ENCODE measurements around the gene GRID2. TPM values are rescaled to one million over a fixed set of nuclear protein-coding genes. Genes with fewer than 3 reads are reported as not detected.

The GRID2 gene
- polyA plus RNA-seq, 1 donor (not counting 4 experiments of a cell fraction or from before 2014, with no cell fraction given), result not detected

GRCh38 chr4:93261207-93261606 lies 957.4 kb downstream of the GRID2 start:
- H3K27ac ChIP-seq (ENCODE audit: control insufficient read depth, insufficient read depth, low read length), result no peak overlapping the region
- no peak for FAIRE-seq
- H3K27me3 ChIP-seq (ENCODE audit: control insufficient read depth, extremely low read depth, insufficient read depth, low read length), result no peaks in the 10 kb centered on the region
- H3K4me2 ChIP-seq (ENCODE audit: control insufficient read depth, extremely low read depth, insufficient read depth, low read depth, low read length), result no peak overlapping the region
- no peaks in the 10 kb centered on the region for H3K36me3 ChIP-seq (ENCODE audit: control insufficient read depth in 2 of 2, extremely low read depth in 1 of 2, insufficient read depth in 2 of 2, low read length in 2 of 2)
- no peak for TF ChIP-seq EZH2 (IDR thresholded peaks at IDR 0.05; ENCODE audit: low read length)
- no peak for TF ChIP-seq CTCF (optimal IDR thresholded peaks at IDR 0.05 in 1 of 3, IDR thresholded peaks at IDR 0.05 in 1 of 3, conservative IDR thresholded peaks at IDR 0.05 in 1 of 3; ENCODE audit: extremely low read depth in 1 of 3, insufficient read depth in 2 of 3, low read length in 3 of 3)
- no peak overlapping the region for H3K9ac ChIP-seq (ENCODE audit: control insufficient read depth, extremely low read depth, insufficient read depth, low read length)
- no peaks in the 10 kb centered on the region for H3K9me1 ChIP-seq (ENCODE audit: control insufficient read depth, extremely low read depth, insufficient read depth, low read length)
- H3K4me3 ChIP-seq (ENCODE audit: control insufficient read depth in 2 of 3, extremely low read depth in 1 of 3, insufficient read depth in 2 of 3, low read depth in 1 of 3, low read length in 3 of 3), result no peak overlapping the region
- H3K9me3 ChIP-seq (ENCODE audit: control insufficient read depth, low read depth, low read length), result no peaks in the 10 kb centered on the region
- no peaks in the 10 kb centered on the region for H3K4me1 ChIP-seq (ENCODE audit: control insufficient read depth, extremely low read depth, insufficient read depth, low read length)
- no peaks in the 10 kb centered on the region for H3K79me2 ChIP-seq (ENCODE audit: control insufficient read depth, insufficient read depth, low read length)
- DNase-seq (ENCODE audit: low read depth, low spot score), result no peak
- H4K20me1 ChIP-seq (ENCODE audit: control insufficient read depth, extremely low read depth, insufficient read depth, low read length), result no peaks in the 10 kb centered on the region
- dilution Hi-C loops (cut with MboI; ENCODE audit: extremely low pct_ligation_motif_present, low sequenced_read_pairs), result no loop called here
- H2AFZ ChIP-seq (ENCODE audit: control insufficient read depth, low read length), result no peak overlapping the region

DNA sequence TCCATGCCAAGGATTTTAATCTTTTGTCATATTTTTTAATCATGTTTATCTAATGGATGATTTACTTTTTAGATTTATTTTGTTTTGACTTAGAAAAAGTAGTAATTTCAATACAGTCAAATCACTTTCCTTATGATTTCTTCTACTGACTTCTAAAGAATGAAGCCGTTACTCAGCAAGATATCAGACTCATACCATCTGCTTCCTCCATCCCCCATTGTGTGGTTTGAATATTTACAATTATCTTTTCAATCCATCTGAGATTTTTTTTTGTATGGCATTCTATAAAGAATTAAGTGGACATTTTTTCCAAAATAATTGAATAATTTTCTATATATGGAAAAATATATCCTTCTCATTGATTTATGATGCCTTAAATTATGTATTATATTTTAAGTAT lies 959.4 kb downstream of the GRID2 start:
- no peaks in the 10 kb centered on the region for H4K20me1 ChIP-seq (ENCODE audit: control insufficient read depth, extremely low read depth, insufficient read depth, low read length)
- H3K9me1 ChIP-seq (ENCODE audit: control insufficient read depth, extremely low read depth, insufficient read depth, low read length), result no peaks in the 10 kb centered on the region
- no peak overlapping the region for H3K9ac ChIP-seq (ENCODE audit: control insufficient read depth, extremely low read depth, insufficient read depth, low read length)
- no peaks in the 10 kb centered on the region for H3K9me3 ChIP-seq (ENCODE audit: control insufficient read depth, low read depth, low read length)
- H3K79me2 ChIP-seq (ENCODE audit: control insufficient read depth, insufficient read depth, low read length), result no peaks in the 10 kb centered on the region
- no peaks in the 10 kb centered on the region for H3K36me3 ChIP-seq (ENCODE audit: control insufficient read depth in 2 of 2, extremely low read depth in 1 of 2, insufficient read depth in 2 of 2, low read length in 2 of 2)
- H3K27ac ChIP-seq (ENCODE audit: control insufficient read depth, insufficient read depth, low read length), result no peak overlapping the region
- H3K4me3 ChIP-seq (ENCODE audit: control insufficient read depth in 2 of 3, extremely low read depth in 1 of 3, insufficient read depth in 2 of 3, low read depth in 1 of 3, low read length in 3 of 3), result no peak overlapping the region
- H2AFZ ChIP-seq (ENCODE audit: control insufficient read depth, low read length), result no peak overlapping the region
- dilution Hi-C loops (cut with MboI; ENCODE audit: extremely low pct_ligation_motif_present, low sequenced_read_pairs), result no loop called here
- H3K27me3 ChIP-seq (ENCODE audit: control insufficient read depth, extremely low read depth, insufficient read depth, low read length), result no peaks in the 10 kb centered on the region
- FAIRE-seq (no peak), DNase-seq (ENCODE audit: low read depth, low spot score) (no peak)
- H3K4me1 ChIP-seq (ENCODE audit: control insufficient read depth, extremely low read depth, insufficient read depth, low read length), result no peaks in the 10 kb centered on the region
- H3K4me2 ChIP-seq (ENCODE audit: control insufficient read depth, extremely low read depth, insufficient read depth, low read depth, low read length), result no peak overlapping the region
- TF ChIP-seq EZH2 (IDR thresholded peaks at IDR 0.05; ENCODE audit: low read length), result no peak
- no peak for TF ChIP-seq CTCF (optimal IDR thresholded peaks at IDR 0.05 in 1 of 3, IDR thresholded peaks at IDR 0.05 in 1 of 3, conservative IDR thresholded peaks at IDR 0.05 in 1 of 3; ENCODE audit: extremely low read depth in 1 of 3, insufficient read depth in 2 of 3, low read length in 3 of 3)
